RKO (cell line): ENCODE results near the gene PLEKHG2.

Source experiments
- DNase-seq: peaks from one replicate; pipeline ENCODE4 v3.0.0-alpha.2; 2016; ENCODE audit warnings: low spot score

PLEKHG2 gene

DNA sequence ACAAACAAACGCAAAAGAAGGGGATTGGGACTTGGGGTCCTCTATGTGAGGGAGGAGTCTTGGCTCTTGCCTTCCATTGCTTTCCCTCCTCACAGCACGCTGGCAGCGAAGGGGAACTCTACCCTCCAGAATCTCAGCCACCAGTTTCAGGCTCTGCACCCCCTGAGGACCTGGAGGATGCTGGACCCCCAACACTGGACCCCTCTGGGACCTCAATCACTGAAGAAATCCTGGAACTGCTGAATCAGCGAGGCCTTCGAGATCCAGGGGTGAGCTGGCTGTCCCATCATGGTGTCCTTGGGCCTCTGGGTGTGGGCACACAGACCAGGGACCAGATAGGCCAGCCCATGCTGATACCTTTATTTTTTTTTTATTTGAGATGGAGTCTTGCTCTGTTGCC, 9.6 kb downstream of the PLEKHG2 start:
- no peak for DNase-seq

DNA sequence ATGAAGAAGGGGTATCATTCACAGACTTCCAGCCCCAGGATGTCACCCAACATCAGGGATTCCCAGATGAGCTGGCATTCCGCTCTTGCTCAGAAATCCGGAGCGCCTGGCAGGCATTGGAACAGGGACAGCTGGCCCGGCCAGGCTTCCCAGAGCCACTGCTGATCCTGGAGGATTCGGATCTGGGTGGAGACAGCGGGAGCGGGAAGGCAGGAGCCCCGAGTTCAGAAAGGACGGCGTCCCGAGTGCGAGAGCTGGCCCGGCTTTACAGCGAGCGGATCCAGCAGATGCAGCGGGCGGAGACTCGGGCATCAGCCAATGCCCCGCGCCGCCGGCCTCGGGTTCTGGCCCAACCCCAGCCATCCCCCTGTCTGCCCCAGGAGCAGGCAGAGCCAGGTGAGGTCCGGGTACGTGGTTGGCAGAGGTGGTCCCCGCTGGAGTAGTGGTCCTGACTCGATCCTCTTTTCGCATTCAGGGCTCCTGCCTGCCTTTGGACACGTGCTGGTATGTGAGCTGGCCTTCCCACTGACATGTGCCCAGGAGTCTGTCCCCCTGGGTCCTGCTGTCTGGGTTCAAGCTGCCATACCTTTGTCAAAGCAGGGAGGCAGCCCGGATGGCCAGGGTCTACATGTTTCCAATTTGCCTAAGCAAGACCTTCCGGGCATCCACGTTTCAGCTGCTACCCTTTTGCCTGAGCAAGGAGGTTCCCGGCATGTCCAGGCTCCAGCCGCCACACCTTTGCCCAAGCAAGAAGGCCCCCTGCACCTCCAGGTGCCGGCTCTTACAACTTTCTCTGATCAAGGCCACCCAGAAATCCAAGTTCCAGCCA, 11.0 kb downstream of the PLEKHG2 start:
- DNase-seq, result no peak

GRCh38 chr19:39424934-39425333, 12.5 kb downstream of the PLEKHG2 start:
- no peak for DNase-seq

- no peak for DNase-seq
Observed at GRCh38 chr19:39425744-39426143, 13.3 kb downstream of the PLEKHG2 start.

DNA sequence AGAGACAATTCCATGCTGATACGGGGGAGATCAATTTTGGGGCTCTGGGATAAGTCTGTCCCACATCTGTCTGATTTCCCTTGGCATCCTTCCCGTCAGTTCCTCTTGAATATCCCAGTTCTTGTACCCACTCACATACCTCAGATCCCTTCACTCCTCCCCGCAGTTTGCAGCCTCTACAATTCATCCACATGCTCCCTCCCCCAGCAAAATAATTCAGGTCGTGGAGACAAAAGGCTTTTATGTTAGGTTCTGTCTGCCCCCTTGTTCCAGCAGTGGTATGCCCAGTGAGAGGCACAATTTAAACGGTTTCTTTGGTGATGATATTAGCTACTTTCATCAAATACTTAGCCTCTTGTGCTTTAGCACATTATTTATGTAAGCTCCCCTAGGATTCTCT, 13.7 kb downstream of the PLEKHG2 start:
- DNase-seq, result no peak

DNA sequence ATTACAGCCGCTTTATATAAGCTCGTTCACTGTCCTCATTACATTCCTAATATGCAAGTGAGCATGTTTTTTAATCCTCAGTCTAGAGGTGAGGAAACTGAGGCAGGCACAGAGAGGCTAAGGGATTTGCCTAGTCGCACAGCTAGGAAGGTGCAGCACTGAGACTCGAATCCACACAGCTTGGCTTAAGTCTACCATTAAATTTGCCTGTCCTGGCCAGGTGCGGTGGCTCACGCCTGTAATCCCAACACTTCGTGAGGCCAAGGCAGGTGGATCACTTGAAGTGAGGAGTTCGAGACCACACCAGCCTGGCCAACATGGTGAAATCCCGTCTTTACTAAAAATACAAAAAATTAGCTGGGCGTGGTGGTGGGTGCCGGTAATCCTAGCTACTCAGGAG, 15.2 kb downstream of the PLEKHG2 start:
- DNase-seq, result no peak

DNA sequence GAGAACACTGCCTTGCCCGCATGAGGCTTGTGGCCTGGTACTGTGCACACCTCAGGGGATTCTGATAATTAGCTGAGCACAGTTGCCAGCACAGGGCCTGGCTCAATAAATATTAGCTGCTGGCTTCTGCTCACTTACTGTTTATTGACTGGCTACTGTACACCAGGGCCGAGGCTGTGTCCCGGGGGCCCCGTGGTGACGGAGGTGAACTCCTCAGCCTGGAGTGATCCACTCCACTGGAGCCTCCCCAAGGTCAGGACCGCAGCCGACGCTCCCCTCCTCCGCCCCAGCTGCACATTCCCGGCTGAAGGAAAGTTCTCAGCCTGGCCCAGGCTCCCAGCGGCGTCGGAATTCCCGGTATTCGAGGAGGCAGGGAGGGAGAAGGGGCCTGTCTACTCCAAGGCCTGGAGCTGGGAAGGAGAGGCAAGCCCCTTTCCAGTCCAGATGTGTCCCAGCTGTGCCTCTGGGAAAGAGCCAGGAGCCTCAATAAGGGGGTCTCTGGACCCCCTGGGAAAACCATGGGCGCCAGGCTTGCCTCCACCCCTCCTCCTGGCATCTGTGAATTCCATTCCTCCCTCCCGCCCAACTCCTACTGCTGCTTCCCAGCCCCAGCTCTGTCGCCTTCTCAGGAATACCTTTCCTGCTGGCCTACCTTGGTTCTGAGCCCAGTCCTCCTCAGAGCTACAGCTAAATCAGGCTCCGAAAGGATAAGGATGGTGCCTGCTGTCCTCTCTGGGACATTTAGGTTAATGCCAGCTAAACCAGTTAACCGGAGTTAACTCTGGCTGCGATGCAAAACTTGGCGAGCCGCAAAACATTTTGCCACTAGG, 16.0 kb downstream of the PLEKHG2 start:
- DNase-seq, result no peak

DNA sequence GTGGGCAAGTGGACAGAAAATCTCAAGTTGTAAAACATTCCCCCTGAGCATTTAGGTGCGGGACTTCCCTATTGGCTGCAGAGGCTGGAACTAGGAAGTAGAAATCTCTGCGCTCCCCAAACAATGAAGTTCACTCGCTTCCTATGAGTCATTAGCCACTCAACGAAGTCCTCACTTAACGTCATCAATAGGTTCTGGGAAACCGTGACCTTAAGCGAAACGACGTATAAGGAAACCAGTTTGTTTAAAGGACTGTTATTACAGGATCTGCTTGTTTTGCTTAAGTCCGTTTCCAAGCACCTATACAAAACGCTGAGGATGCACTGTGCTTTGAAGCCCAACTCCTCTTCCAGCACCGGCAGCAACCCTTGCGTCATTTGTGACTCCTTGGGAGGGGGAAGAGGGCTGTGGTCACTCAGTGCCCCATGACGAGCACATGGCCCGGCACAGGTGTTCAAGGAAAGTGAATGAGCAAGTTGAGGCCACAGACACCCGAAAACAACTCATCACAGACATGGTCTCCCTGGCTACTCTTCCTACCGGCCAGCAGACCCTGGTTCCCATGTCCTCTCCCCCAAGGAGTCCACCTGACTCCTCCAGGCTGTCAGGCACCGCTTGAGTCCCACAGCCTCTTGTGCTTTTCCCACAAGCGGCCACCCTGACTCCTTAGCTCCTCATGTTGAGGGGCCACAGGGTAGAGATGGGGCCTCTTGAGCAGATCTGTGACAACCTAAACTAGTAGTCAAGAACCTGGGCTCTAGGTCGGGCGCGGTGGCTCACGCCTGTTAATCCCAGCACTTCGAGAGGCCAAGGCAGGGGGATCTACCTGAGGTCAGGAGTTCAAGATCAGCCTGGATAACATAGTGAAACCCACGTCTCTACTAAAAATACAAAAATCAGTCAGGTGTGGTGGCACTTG, 18.5 kb downstream of the PLEKHG2 start:
- peak; percentile 98 for DNase-seq

- peak; percentile 20 for DNase-seq
Observed at GRCh38 chr19:39432677-39433025, 20.2 kb downstream of the PLEKHG2 start.

DNA sequence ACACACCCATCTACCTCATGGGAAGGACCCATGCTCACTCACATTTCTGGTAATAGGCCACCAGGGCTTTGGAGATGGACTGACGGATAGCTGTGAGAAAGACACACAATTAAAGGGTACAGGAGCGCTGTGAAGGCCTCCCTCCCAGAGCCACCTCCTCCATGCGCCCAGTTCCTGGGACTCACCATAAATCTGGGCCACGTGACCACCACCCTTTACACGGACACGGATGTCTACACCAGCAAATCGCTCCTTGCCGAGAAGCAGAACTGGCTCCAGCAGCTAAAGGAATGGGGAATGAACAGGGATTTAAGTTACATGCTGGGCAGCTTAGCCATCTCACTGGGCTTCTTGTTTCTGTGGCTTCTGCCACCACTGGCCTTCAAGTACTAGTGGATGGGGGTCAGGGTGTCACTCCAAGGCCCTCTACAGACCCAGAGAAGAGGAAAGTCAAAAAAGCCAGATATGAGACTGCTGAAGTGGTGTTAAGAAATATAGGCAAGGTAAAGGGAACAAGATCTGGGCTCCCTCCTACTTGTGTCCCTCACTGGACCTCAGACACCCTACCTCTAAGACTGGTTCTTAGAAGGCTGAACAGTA, 21.1 kb downstream of the PLEKHG2 start:
- no peak for DNase-seq

GRCh38 chr19:39434123-39435076, 21.9 kb downstream of the PLEKHG2 start:
- DNase-seq, result peak; percentile 69

DNA sequence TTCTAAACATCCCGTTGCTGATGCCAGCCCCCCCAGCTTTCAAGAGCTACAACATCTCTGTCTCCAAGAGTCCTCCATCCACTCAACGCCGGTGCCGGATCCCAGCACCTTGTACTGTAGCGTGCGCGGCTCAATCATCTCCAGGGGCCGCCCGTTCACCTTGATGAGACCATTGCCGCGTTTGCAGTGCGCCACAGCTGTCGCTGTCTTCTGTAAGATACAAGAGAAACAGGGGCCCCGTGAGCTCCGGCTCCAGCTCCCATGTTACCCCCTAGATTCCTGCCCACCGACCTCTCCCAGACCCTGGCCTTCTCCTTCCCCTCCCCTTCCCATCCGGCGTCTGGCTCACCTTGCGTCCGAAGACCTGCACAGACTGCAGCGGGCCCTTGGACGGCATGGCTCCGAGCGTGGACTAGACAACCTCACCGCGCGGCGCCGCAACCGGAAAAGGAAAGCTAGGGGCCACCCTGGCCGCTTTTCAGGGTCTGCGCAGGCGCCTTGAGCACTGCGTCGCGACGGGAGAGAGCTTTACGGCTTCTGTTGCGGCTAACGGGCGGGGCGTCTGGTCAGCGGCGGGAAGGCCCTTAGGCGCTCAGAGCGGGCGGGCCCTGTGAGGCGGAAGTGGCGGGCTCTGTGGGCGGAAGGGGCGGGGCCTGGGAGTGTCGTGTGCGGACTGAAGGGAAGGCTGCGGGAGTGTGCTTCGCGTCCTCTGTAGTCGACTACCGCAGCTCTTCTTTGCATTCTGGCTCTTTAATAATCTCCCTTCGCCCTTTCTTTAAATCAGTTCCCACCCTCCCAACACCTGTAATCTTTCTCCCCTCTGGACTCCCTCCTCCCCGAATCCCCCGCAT, 23.3 kb downstream of the PLEKHG2 start, which contains the start of gene RPS16:
Gene RPS16 (minus strand): TSS at position 451 of the 851 bp plus-strand sequence. CDS start 54 bp downstream, at position 397.
- DNase-seq, result peak; percentile 98

DNA sequence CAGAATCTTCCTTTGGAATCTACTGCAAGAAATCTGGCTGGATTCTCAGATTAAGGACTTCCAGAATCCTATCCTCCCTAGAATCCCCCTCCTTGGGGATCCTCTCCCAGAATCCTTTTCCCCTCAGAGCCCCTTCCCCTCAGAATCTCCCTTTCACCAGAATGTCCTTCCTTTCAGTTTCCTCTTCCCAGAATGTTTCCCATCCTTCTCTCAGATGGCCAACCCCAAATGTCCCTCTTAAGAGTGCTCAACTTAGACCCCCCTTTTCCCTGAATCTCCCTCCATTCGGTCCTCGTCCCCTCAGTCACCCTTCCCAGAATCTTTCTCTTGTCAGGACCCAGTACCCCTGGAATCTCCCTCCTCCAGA, 23.9 kb downstream of the PLEKHG2 start:
- DNase-seq, result peak; percentile 20

GRCh38 chr19:39438270-39438934, 25.9 kb downstream of the PLEKHG2 start:
- peak; percentile 53 for DNase-seq

DNA sequence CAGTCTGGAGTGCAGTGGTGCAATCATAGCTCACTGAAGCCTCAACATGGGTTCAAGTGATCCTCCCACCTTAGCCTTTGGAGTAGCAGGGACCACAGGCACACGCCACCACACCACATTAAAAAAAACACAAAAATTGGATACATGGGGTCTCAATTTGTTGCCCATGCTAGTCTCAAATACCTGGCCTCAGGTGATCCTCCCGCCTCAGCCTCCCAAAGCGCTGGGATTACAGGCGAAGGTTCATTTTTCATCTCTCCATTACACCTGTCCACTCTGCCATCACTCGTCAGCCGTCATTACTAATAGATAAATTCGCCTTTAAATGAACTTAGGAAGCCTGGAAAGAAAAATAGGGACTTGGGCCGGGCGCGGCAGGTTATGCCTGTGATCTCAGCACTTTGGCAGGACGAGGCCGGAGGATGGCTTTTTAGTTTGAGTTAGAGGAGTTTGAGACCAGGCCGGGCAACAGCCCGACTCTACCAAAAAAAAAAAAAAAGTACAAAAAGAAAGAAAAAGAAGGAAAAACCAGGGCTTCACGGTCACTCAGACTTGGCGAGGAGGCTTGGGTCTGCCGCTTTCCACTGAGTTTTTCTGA, 32.2 kb downstream of the PLEKHG2 start:
- peak; percentile 36 for DNase-seq

DNA sequence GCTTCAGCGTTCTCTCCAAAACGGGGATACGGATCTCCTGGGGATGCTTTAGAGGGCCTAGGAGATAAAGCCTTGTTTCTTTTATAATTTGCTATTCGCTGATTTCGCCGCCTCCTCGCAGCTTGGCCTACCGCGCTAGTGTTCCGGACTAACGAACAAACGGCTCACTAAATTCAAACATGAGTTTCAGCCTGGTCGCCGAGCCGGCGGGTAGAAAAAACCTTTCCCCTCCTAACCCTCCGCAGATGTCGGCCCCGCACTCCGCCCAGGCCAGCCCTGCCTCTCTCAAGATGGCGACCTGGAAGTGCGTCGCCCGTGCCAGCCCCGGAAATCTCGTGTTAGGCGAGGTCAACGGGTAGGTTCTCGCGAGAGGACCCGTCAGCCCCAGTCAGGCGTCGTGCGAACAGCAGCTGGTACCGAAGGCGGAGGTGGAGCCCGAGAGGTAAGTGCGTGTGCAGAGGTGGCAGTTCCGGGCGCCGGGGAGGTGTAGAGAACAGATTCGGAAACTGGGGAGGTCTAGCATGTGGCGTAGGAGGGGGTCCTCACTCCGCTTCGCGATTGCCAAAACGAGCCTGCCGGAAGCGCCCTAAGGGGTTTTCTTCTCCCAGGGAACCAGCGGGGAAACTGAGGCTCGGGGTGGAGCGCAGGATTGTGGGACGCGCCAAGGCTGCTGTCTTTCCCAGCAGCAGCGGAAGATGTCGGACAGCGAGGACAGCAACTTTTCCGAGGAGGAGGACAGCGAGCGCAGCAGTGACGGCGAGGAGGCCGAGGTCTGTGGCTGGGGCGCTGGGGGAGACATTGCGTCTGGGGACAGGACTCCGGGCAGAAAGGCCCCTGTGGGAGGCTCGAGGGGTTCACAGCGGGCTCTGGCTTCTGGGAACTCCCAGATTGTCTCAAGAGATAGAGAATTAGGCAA, 33.0 kb downstream of the PLEKHG2 start, which contains the start of gene SUPT5H:
Gene SUPT5H (plus strand): TSS at position 387 of the 916 bp plus-strand sequence. CDS start 309 bp downstream, at position 696.
- peak; percentile 97 for DNase-seq

GRCh38 chr19:39446365-39447084, 34.1 kb downstream of the PLEKHG2 start:
- peak; percentile 12 for DNase-seq
